DOHH2 (cell line): Measurements from ENCODE around the gene NR2C2.

Experiments
- EZH2phosphoT487 ChIP-seq: fragments of 200-600 bp; sonication (generic); IDR thresholded peaks from 2 replicates; pipeline ENCODE4 v1.6.1; 2017; ENCODE audit warnings: borderline replicate concordance, mild to moderate bottlenecking, antibody characterized with exemption, low read length, moderate library complexity, mixed read lengths
- TF ChIP-seq, protein P1 (sequence below): fragments of 200-600 bp; sonication (generic); IDR thresholded peaks from one replicate; pipeline ENCODE4 v1.5.1; 2014; ENCODE audit warnings: antibody characterized with exemption, mild to moderate bottlenecking, low read depth, low read length; ENCODE audit not compliant: poor library complexity, severe bottlenecking

DNA sequence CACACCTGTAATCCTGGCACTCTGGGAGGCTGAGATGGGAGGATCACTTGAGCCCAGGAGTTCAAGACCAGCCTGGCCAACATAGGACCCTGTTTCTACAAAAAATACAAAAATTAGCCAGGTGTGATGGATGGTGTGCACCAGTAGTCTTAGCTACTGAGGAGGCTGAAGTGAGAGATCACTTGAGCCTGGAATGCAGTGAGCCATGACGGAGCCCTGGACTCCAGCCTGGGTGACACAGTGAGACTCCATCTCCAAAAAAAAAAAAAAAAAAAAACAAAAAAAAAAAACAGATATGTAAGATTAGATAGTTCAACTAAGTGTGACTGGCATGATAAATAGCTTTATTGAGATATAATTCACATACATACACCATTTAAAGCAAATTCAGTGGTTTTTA is 141.8 kb downstream of the NR2C2 start:
- TF ChIP-seq, protein P1, sequence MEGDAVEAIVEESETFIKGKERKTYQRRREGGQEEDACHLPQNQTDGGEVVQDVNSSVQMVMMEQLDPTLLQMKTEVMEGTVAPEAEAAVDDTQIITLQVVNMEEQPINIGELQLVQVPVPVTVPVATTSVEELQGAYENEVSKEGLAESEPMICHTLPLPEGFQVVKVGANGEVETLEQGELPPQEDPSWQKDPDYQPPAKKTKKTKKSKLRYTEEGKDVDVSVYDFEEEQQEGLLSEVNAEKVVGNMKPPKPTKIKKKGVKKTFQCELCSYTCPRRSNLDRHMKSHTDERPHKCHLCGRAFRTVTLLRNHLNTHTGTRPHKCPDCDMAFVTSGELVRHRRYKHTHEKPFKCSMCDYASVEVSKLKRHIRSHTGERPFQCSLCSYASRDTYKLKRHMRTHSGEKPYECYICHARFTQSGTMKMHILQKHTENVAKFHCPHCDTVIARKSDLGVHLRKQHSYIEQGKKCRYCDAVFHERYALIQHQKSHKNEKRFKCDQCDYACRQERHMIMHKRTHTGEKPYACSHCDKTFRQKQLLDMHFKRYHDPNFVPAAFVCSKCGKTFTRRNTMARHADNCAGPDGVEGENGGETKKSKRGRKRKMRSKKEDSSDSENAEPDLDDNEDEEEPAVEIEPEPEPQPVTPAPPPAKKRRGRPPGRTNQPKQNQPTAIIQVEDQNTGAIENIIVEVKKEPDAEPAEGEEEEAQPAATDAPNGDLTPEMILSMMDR = no peak
- no peak for TF ChIP-seq EZH2phosphoT487
